OCI-LY7 (cell line): ENCODE measurements around the gene UBE3C. TPM values are rescaled to one million over a fixed set of nuclear protein-coding genes. Genes with fewer than 3 reads are reported as not detected.

Experiments
- BruUV-seq: library from RNA; stranded (reverse); fragments of 400-500 nt; replicated peaks from 2 replicates; lab custom pipeline; 2021; lab: Mats Ljungman, UMichigan
- CTCF ChIA-PET: fragments of 300-600 bp; sonication (Branson Sonifier 250); formaldehyde crosslinking; loops from one replicate; lab custom pipeline; 2022; ENCODE audit warnings: antibody characterized with exemption; ENCODE audit not compliant: unreplicated experiment; lab: Charles Lee
- POLR2A ChIA-PET: fragments of 300-600 bp; sonication (Branson Sonifier 250); formaldehyde crosslinking; loops from one replicate; lab custom pipeline; 2022; ENCODE audit warnings: antibody characterized with exemption; lab: Charles Lee
- DNase-seq: peaks from one replicate; pipeline ENCODE4 v3.0.0-alpha.2; 2015; ENCODE audit warnings: low spot score
- H2AFZ ChIP-seq: fragments of 200-600 bp; sonication (generic), shearing (Covaris generic); 2 replicates; pipeline ENCODE4 v1.6.1; 2014; ENCODE audit warnings: mild to moderate bottlenecking, antibody characterized with exemption, low read length, moderate library complexity
- H3K27ac ChIP-seq: fragments of 200-600 bp; sonication (generic); 2 replicates; pipeline ENCODE4 v1.5.1; 2014; ENCODE audit warnings: mixed run types, low read depth, mild to moderate bottlenecking, moderate library complexity, low read length, inconsistent platforms; ENCODE audit not compliant: poor library complexity, severe bottlenecking
- H3K36me3 ChIP-seq: fragments of 200-600 bp; sonication (generic); 2 replicates; pipeline ENCODE4 v1.6.1; 2014; ENCODE audit warnings: mild to moderate bottlenecking, antibody characterized with exemption, low read length, moderate library complexity, mixed read lengths; ENCODE audit not compliant: insufficient read depth
- H3K4me1 ChIP-seq: fragments of 200-600 bp; sonication (generic); 2 replicates; pipeline ENCODE4 v1.5.1; 2014; ENCODE audit warnings: mild to moderate bottlenecking, low read length; ENCODE audit not compliant: insufficient read depth, poor library complexity, severe bottlenecking
- H3K4me2 ChIP-seq: fragments of 200-600 bp; sonication (generic); 2 replicates; pipeline ENCODE4 v1.6.1; 2014; ENCODE audit warnings: mild to moderate bottlenecking, low read length
- H3K4me3 ChIP-seq: fragments of 200-600 bp; sonication (generic); 2 replicates; pipeline ENCODE4 v1.5.1; 2014; ENCODE audit warnings: mild to moderate bottlenecking, low read depth, low read length; ENCODE audit not compliant: poor library complexity, severe bottlenecking
- H3K79me2 ChIP-seq: fragments of 200-600 bp; sonication (generic); 2 replicates; pipeline ENCODE4 v1.6.1; 2016; ENCODE audit warnings: low read depth, mild to moderate bottlenecking, low read length, moderate library complexity, mixed read lengths; ENCODE audit not compliant: insufficient read depth
- H3K9me2 ChIP-seq: fragments of 200-600 bp; sonication (generic); 2 replicates; pipeline ENCODE4 v1.6.1; 2016; ENCODE audit warnings: mild to moderate bottlenecking, low read length, mixed read lengths; ENCODE audit not compliant: insufficient read depth
- H3K9me3 ChIP-seq: fragments of 200-600 bp; sonication (generic); 2 replicates; pipeline ENCODE4 v1.6.1; 2014; ENCODE audit warnings: mild to moderate bottlenecking, mixed run types, low read length, mixed read lengths
- H4K20me1 ChIP-seq: fragments of 200-600 bp; sonication (generic); 2 replicates; pipeline ENCODE4 v1.6.1; 2014; ENCODE audit warnings: mild to moderate bottlenecking, antibody characterized with exemption, low read length, moderate library complexity, mixed read lengths; ENCODE audit not compliant: insufficient read depth
- CTCF ChIP-seq: fragments of 200-600 bp; sonication (generic); conservative IDR thresholded peaks from 2 replicates; pipeline ENCODE4 v1.5.1; 2014; ENCODE audit warnings: mild to moderate bottlenecking, antibody characterized with exemption, low read length, moderate library complexity, mixed read lengths
- EZH2phosphoT487 ChIP-seq: fragments of 200-600 bp; sonication (generic); IDR thresholded peaks from 2 replicates; pipeline ENCODE4 v1.6.1; 2018; ENCODE audit warnings: low read depth, borderline replicate concordance, mild to moderate bottlenecking, mixed run types, antibody characterized with exemption, low read length, moderate library complexity, mixed read lengths
- intact Hi-C: fragments of 100-400 bp; cut with micrococcal nuclease; formaldehyde crosslinking; loops from one replicate; pipeline ENCODE4 v1.10.0; 2022; ENCODE audit not compliant: unreplicated experiment
- total RNA-seq, 2 experiments: library from RNA; depleted of rRNA in 1 of 2; stranded (reverse); fragments of >200 nt in 1 of 2; shearing (Covaris generic) in 1 of 2; gene quantifications; 2 replicates each; pipeline ENCODE4 v1.2.3, GENCODE V29; 2014 to 2022

UBE3C gene
- total RNA-seq, 2 experiments from 2014 or later: 60.4 to 66.1 TPM

GRCh38 chr7:157234271-157234670, 95.5 kb downstream of the UBE3C start:
- Histone ChIP-seq H2AFZ (no peak overlapping the region), H3K4me2 (no peak overlapping the region), H3K9me2 (no peaks in the 10 kb centered on the region), H3K36me3 (peaks cover 87% of the 10 kb centered on the region), H3K79me2 (no peaks in the 10 kb centered on the region), H3K27ac (no peak overlapping the region), H3K4me3 (no peak overlapping the region), H3K9me3 (no peaks in the 10 kb centered on the region), H4K20me1 (no peaks in the 10 kb centered on the region), H3K4me1 (no peaks in the 10 kb centered on the region)
- ChIA-PET CTCF (no interaction called here), POLR2A (interaction anchor here (0.6 kb wide), 1 partner anchor 141 kb away, joined by 3 read pairs; no protein-coding TSS in a partner anchor)
- intact Hi-C loops: no loop called here
- no peak for TF ChIP-seq CTCF
- TF ChIP-seq EZH2phosphoT487: no peak
- BruUV-seq: no TSS peak
- no peak for DNase-seq

- TSS peak; percentile 23 for BruUV-seq
- H3K4me3 ChIP-seq: no peak overlapping the region
- H2AFZ ChIP-seq: no peak overlapping the region
- H3K9me3 ChIP-seq: no peaks in the 10 kb centered on the region
- no peaks in the 10 kb centered on the region for H3K9me2 ChIP-seq
- no peak overlapping the region for H3K4me2 ChIP-seq
- no peak overlapping the region for H3K27ac ChIP-seq
- intact Hi-C loops: no loop called here
- no peaks in the 10 kb centered on the region for H3K4me1 ChIP-seq
- no peaks in the 10 kb centered on the region for H3K79me2 ChIP-seq
- no peak for DNase-seq
- ChIA-PET CTCF (no interaction called here), POLR2A (interaction anchor here (0.6 kb wide), 1 partner anchor 9 kb away, joined by 3 read pairs; no protein-coding TSS in a partner anchor)
- H4K20me1 ChIP-seq: no peaks in the 10 kb centered on the region
- TF ChIP-seq EZH2phosphoT487 (no peak), CTCF (no peak)
- H3K36me3 ChIP-seq: peaks cover 79% of the 10 kb centered on the region
Measured at GRCh38 chr7:157235357-157236333, 96.9 kb downstream of the UBE3C start.

- Histone ChIP-seq H3K4me3 (no peak overlapping the region), H3K27ac (no peak overlapping the region), H3K36me3 (peaks cover 61% of the 10 kb centered on the region), H3K9me2 (no peaks in the 10 kb centered on the region), H3K4me1 (no peaks in the 10 kb centered on the region), H3K9me3 (no peaks in the 10 kb centered on the region), H3K4me2 (no peak overlapping the region), H2AFZ (no peak overlapping the region), H4K20me1 (no peaks in the 10 kb centered on the region), H3K79me2 (no peaks in the 10 kb centered on the region)
- no TSS peak for BruUV-seq
- CTCF ChIA-PET: no interaction called here
- intact Hi-C loops: no loop called here
- TF ChIP-seq CTCF (peak; percentile 57), EZH2phosphoT487 (no peak)
- POLR2A ChIA-PET: no interaction called here
- no peak for DNase-seq
Measured at GRCh38 chr7:157238087-157238486, 99.4 kb downstream of the UBE3C start.
